Measurements from ENCODE around the gene DAB2. TPM values are rescaled to one million over a fixed set of nuclear protein-coding genes. Genes with fewer than 3 reads are reported as not detected.

The DAB2 gene
- total and polyA plus RNA-seq, 2 of the 8 experiments (the other 6 are each of a cell fraction or from before 2014, with no cell fraction given): 2.6 to 4.9 TPM

DNA sequence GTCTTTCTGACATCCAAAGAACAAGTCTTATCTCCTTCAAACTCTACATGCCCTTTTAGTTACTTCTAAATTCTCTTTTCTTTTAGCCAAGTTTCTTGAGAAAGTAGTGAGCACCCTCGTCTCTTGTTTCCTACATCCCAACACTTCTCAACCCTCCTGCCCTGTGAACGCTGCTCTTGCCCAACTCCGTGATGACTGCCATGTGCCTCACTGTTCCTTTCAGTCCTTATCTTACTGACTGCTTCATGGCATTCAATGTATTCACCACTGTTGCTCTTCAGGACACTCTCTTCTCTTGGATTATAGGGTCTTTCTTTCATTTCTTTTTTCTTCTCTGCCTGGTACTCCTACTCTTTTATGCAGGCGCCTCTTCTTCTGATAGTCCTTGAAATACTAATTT is 75.3 kb downstream of the DAB2 start:
- Histone ChIP-seq H3K4me2 (ENCODE audit: insufficient read depth in 1 of 2, low read depth in 2 of 2, low read length in 2 of 2) (no peak overlapping the region), H3K56ac (replicated peaks; ENCODE audit: insufficient read length, low read depth, low read length) (no peak overlapping the region), H2BK15ac (ENCODE audit: low read length) (no peak overlapping the region), H2BK5ac (ENCODE audit: low read depth, low read length) (no peak overlapping the region), H4K8ac (ENCODE audit: extremely low read depth, insufficient read depth, low read length) (no peak overlapping the region), H3K79me1 (ENCODE audit: low read depth, low read length) (no peaks in the 10 kb centered on the region), H3K9ac (replicated peaks in 1 of 4; ENCODE audit: extremely low read depth in 1 of 4, low read depth in 3 of 4, low read length in 3 of 4) (no peak overlapping the region), H3K18ac (ENCODE audit: extremely low read depth, low read length) (no peak overlapping the region), H3K4me1 (replicated peaks in 1 of 4; ENCODE audit: control insufficient read depth in 3 of 4, insufficient read depth in 4 of 4, low read length in 3 of 4) (no peaks in the 10 kb centered on the region), H2AK5ac (ENCODE audit: low read depth, low read length) (no peak overlapping the region), H3K79me2 (ENCODE audit: control insufficient read depth in 1 of 2, insufficient read depth in 2 of 2, low read length in 2 of 2) (no peaks in the 10 kb centered on the region), H3K14ac (ENCODE audit: insufficient read length) (no peak overlapping the region), H3K4ac (replicated peaks; ENCODE audit: insufficient read length, low read depth, low read length) (no peak overlapping the region), H4K91ac (replicated peaks; ENCODE audit: insufficient read length, low read length) (no peak overlapping the region), H4K5ac (ENCODE audit: insufficient read length, low read depth, low read length) (no peak overlapping the region), H3K27ac (ENCODE audit: low read depth, low read length) (no peak overlapping the region), H3K36me3 (ENCODE audit: control insufficient read depth in 2 of 4, insufficient read depth in 4 of 4, low read length in 3 of 4) (no peaks in the 10 kb centered on the region), H2BK120ac (replicated peaks; ENCODE audit: low read depth, low read length) (no peak overlapping the region), H2AFZ (ENCODE audit: low read length) (no peak overlapping the region), H3K23me2 (ENCODE audit: low read depth, low read length) (no peaks in the 10 kb centered on the region), H4K20me1 (replicated peaks in 1 of 2; ENCODE audit: control insufficient read depth in 1 of 2, insufficient read depth in 2 of 2, low read length in 2 of 2) (no peaks in the 10 kb centered on the region), H3K9me3 (ENCODE audit: insufficient read depth in 2 of 2, low read depth in 1 of 2, low read length in 1 of 2) (peaks cover 14 to 16% of the 10 kb centered on the region in 2 experiments; a peak in 3 of 4 replicates), H2BK12ac (ENCODE audit: low read depth, low read length) (no peak overlapping the region), H2BK20ac (ENCODE audit: low read length) (no peak overlapping the region), H3K23ac (ENCODE audit: insufficient read length) (no peak overlapping the region), H3K27me3 (replicated peaks in 1 of 4; ENCODE audit: control insufficient read depth in 3 of 4, extremely low read depth in 1 of 4, insufficient read depth in 3 of 4, low read length in 3 of 4) (no peaks in the 10 kb centered on the region), H3K4me3 (ENCODE audit: extremely low read depth in 1 of 4, insufficient read depth in 2 of 4, low read depth in 3 of 4, low read length in 4 of 4) (no peak overlapping the region)
- ChIA-PET CTCF (ENCODE audit: partially characterized antibody) (no interaction called here), POLR2A (ENCODE audit: partially characterized antibody) (no interaction called here)
- TF ChIP-seq BRCA1 (IDR thresholded peaks at IDR 0.05; ENCODE audit: low read depth, low read length) (no peak), TBP (IDR thresholded peaks at IDR 0.05; ENCODE audit: low read depth, low read length) (no peak), POLR2A (IDR thresholded peaks at IDR 0.05; ENCODE audit: control extremely low read depth in 1 of 2, low read depth in 2 of 2, low read length in 2 of 2) (no peak), GABPA (IDR thresholded peaks at IDR 0.05; ENCODE audit: borderline replicate concordance, insufficient read depth, low read length) (no peak), FOSL1 (IDR thresholded peaks at IDR 0.05; ENCODE audit: insufficient read depth, low read depth, low read length) (no peak)
- TF ChIP-seq, protein P1, sequence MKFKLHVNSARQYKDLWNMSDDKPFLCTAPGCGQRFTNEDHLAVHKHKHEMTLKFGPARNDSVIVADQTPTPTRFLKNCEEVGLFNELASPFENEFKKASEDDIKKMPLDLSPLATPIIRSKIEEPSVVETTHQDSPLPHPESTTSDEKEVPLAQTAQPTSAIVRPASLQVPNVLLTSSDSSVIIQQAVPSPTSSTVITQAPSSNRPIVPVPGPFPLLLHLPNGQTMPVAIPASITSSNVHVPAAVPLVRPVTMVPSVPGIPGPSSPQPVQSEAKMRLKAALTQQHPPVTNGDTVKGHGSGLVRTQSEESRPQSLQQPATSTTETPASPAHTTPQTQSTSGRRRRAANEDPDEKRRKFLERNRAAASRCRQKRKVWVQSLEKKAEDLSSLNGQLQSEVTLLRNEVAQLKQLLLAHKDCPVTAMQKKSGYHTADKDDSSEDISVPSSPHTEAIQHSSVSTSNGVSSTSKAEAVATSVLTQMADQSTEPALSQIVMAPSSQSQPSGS (IDR thresholded peaks at IDR 0.05; ENCODE audit: low read length): no peak
- FAIRE-seq (no peak), DNase-seq (ENCODE audit: low read depth in 1 of 2, low spot score in 2 of 2) (no peak)
- 95% methylated on average over 4 of the region's 4 CpGs; no CpG with 5 or more reads in 1 of the 2 experiments for WGBS, 2 experiments (ENCODE audit: extremely low coverage in 1 of 2, insufficient coverage in 1 of 2, insufficient read length in 1 of 2, insufficient replicate concordance in 2 of 2, low coverage in 1 of 2, low lambda C conversion rate in 2 of 2, missing lambda C conversion rate in 1 of 2)
